SIG-M5 treated with dmso at 0.1 percent for 504 hours (cell line): ENCODE results near the gene CMPK2.

Experiments used
- DNase-seq: peaks from one replicate; lab custom pipeline; 2025; ENCODE audit not compliant: unreplicated experiment; lab: John Stamatoyannopoulos, UW

The CMPK2 gene

DNA sequence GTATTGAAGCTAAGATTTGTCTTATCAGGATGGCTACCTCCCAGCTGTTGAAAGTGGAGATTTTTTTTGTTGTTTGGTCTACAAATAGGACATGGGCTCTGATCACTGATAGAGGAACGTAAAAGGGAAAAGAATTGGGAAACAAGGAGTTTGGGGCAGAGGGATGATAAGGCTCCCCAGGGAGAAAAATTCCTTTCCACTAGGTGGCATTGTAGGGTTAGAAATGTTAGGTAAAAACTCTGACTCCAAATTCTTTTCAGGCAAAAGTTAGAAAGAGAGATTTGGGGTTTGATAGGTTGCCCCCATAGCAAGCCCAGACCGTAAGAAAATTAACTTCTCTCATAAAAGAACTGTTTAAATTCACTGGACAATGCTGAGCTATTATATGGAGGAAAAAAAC, 19.8 kb downstream of the CMPK2 start:
- no peak for DNase-seq

DNA sequence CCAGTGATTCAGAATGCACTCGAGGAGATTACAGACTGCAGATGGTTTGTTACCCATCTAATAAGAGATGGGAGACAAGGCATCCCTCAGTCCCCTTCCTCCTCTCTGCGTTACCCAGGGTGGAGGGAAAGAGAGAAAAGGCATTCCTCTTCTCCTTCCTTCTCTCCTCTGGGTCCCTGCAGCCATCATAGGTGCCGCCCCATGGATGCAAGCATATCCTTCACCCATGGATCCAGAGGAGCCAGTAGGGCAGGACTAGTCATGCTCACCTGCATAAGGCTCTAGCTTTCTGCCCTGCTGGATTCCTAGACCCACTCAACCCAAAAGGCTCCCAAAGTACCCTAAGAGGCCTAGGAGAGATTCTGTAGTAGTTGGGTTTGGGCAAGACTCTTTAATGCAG, 20.4 kb downstream of the CMPK2 start:
- no peak for DNase-seq

DNA sequence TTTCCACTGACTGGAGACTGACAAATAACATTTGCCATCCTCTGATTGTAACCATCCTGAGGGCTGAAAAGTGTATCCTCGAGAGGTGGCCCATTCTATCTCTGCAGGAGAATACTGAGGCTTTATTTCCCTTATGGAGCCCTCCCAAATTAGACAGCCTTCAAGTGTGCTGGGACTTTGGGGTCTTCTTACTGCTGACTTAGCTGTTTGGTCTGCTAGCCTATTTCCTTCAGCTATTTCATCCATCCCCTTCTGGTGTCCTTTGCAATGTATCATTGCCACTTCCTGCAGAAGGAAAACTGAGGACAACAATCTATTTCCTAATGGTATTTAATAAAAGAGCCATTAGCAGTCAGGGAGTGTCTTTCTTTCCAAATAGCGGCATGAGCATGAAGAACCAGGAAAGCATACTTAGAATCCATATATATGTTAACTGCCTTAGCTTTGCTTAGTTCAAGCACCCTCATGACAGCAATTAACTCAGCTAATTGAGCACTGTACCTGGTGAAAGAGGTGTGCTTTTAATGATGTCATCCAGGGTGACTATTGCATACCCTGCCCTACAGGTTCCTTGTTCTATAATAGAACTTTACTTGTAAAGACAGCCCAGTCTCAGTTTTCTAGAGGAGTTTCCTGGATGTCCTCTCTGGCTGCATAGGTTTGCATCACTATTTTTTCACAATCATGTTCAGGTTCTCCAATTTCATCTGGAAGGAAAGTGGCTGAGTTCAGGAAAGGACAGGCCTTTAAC, 24.0 kb downstream of the CMPK2 start:
- DNase-seq: no peak

DNA sequence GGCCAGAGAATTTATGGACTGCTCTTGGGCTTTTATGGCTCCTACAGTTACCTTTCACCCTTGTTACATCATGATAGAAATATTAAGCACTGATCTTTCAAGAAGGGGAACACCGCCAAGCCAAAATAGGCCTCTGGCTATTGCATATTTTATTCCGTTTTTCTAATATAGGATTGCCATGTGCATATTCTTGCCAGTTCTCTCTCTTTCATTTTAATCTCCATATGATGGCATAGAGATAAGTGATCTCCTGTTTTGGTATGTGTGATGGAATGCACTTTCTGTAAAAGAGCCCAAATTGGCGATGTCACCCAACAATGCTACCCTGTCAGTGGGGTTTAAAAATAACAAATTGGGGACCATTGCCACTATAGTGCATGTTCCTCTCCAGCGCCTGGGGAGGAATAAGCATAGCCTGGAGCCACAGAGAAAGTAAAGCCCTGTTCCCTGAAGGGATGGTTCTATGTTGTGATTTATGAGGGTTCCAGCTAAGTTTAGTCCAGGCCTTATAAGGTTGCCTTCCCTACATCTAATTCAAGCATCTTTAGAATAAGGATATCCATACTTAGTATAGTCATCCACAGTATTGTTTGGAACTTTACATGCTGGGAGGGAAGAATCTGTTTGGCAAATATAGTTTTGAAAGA, 26.9 kb downstream of the CMPK2 start:
- DNase-seq: no peak

DNA sequence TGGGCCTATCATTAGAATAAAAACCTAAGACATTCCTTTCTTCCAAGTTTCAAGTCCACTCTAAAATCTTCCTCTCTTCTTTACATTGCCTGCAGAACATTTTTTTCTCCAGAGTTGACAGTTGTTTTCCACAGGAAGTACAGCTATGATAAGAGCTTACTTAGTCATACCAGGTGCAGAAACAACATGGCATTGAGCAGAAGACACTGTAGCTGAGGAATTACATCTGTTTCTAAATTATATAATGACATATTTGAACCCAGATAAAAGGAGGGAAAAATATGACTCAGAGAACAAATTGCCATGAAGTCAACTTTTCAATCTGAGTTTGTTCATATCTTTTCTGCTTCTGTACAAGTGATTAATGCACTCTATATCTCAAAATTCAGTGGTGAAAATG, 30.2 kb downstream of the CMPK2 start:
- no peak for DNase-seq

DNA sequence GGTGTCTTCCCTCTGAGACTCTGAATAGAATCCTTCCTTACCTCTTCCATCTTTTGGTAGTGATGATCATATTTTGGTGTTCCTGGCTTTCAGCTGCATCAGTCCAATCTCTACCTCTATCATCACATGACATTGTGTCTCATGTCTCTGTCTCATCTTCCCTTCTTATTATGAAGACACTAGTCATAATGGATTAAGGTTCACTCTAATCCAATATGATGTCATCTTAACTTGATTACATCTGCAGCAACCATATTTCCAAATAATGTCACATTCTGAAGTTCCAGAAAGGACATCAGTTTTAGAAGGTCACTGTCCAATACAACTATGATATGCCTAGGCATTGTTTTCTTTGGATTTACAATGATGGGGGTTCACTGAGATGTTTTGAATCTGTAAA, 31.5 kb downstream of the CMPK2 start:
- no peak for DNase-seq

DNA sequence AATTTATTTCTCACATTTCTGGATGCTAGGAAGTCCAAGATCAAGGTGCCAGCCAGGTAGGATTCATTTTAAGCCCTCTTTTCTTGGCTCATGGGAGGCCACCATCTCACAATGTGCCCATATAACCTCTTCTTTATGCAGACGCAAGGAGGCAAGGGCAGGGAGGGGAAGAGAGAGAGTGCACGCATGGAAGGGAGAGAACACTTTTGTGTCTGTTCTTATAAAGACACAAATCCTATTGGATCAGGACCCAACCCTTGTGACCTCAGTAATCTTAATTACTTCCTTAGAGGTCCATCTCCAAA, 32.5 kb downstream of the CMPK2 start:
- DNase-seq: no peak

DNA sequence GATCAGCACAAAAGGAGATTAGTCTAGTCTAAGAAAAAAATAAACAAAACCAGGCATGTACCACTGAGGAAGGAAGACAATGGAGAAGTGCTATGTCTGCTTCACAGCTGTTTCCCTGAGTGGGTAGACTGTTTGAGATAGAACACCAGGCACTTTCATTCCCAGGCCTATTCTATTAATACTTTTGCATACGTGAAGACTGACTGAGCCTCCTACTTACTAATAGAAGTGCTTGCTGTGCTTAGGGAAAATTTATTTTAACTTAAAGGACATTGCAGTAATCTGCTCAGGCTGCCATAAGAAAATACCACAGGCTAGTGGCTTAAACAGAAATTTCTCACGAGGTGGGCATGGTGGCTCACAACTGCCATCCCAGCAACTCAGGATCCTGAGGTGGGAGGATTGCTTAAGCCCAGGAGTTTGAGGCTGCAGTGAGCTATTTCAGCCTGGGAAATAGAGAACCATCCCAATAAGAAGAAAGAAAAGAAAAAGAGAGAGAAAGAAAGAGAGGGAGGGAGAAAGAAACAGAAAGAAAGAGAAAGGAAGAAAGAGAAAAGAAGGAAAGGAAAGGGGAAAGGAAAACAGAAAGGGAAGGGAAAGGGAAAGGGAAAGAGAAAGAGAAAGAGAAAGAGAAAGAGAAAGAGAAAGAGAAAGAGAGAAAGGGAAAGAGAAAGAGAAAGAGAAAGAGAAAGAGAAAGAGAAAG, 33.0 kb downstream of the CMPK2 start:
- DNase-seq: no peak

DNA sequence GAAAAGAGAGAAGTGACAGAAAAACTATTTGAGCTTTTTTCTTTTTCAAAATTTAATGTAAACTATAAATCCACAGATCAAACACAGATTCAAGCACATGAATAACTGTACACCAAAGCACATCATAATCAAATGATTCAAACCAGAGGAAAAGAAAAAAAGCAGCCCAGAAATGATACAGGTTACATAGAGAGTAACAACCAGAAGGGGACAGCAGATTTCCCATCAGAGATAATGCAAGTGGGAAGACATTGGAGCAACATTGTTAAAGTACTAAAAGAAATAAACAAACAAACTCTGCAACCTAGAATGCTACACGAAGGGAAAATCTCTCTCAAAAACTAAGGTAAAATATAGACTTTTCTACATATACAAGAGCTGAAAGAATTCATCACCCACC, 34.5 kb downstream of the CMPK2 start:
- no peak for DNase-seq

DNA sequence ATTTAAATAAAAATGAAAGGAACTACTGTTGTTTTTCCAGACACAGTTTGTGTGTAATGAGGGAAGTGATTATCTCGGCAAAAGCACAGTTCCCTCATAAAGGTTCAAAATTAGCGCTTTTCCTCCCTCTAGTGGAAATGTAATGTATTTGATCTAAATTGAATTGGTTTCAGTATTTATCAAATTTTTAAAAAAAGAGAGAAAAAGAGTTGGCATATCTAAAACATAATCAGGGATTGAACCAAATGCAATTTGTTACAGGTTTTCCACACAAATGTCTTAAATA, 37.5 kb downstream of the CMPK2 start:
- peak; percentile 14 for DNase-seq

DNA sequence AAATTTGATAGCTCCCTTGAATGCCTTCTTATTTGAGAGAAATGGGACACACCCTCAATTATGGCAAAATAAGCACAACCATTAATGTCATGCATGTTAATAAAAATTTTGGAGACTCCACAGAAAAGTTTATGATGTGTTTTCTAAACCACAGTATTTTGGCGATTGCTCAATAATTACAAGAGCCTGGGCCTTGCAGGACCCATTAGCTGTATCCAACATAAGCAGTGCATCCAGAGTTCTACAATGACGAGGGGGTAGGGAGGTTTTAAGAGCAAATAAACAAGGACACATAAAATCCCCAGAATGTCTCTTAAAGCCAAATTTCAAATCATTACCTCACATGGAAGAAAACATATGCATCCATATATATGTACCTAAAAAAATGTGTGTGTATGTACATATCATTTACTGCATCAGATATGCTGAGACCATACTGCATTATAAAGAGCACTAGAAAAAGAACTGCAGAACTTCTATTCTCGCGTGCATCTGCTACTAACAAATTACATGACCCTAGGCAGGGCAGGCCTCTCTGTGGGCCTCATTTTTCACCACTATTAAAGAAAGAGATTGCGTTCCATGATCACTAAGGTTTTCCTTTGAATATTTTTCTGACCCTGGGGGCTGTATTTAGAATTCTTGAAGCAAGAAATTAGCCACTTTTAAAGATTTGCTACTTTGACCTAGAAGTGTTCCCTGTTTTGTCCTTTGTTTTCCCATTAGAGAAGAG, 38.0 kb downstream of the CMPK2 start:
- DNase-seq: no peak

DNA sequence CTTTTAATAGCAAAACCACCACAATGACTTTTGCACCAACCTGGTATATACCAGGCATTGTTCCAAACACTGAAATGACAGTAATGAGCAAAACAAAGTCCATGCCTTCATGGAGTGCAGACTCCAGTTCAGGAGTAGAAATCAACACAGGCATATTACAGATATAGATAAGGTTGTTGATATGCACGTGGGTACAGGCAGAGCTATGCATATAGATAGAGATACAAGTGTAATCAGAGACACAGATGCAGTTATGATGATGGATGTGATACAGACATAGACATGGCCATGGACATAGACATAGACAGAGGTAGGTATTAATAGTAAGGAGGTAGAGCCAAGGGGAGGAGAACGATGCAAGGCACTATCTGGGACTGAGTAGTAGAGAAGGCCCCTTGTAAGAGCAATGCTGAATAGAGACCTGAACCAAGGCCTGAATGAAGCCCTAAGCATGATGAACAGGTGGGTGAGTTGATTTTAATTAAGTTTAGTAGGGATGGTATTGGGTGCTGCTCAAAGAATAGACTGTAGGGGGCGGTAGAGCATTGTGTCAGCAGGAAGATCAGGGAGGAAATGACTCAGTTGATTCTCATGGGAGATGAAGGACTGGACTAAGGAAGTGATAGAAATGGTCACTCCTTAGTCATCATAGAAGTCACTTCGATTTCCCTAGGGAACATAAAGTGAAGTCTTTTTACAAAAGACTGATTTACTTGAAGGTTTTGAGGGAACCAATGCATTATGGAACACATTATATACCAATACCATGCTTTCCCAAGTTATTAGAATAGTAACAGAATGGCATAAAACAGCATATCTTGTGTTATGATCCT, 39.4 kb downstream of the CMPK2 start:
- peak; percentile 13 for DNase-seq

DNA sequence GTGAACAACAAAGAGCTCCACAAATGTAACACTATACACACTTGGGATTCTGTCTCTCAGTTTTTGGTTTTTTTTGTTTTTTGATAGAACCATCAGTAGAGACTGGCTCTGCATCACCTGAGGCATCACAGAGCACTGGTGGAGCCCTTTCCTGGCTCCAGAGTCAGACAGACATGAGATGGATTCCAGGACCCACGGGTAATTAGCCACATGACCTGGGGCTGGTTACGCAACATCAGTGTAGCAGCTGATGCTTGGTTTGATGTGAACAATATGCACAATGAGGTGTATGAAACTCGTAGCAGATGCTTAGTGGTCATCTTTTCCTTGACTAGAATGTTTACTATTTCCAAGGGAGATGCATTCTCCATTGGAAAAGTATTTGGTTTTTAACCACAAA, 40.7 kb downstream of the CMPK2 start:
- no peak for DNase-seq

DNA sequence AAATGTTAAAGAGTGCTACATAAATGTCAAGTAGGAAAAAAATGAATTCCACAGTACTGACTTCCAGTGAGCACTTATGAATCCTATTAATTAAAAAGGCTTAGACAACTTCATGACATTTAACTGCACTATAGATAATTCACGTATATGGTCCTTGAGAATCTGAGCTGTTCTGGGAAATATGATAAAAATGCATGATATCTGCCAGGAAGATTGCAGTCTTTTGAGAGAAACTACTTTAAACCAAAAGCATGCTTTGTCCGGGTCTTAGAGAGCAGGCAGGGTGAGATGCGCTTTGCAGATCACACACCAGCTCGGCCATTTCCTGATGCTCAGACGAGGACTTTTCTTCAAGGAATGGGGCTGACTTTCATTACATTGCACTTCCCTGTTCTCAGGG, 42.6 kb downstream of the CMPK2 start:
- no peak for DNase-seq

DNA sequence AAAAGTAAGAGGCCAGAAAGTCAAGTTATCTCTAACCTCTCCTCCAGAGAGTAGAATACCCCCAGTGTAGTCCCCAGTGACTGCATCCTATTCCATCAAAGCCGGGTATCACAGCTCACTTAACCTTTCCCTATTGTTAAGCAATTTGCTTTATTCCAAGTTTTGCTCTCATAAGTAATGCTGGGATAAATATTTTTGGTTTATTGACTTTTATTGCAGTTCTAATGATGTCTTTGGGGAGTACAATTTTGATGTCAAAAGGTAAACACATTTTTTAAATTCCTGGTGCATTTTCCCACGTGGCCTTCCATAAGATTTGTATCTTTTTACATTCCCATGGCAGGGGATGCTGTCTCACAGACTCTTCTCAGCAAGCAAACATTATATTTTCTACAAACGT, 43.3 kb downstream of the CMPK2 start:
- no peak for DNase-seq

DNA sequence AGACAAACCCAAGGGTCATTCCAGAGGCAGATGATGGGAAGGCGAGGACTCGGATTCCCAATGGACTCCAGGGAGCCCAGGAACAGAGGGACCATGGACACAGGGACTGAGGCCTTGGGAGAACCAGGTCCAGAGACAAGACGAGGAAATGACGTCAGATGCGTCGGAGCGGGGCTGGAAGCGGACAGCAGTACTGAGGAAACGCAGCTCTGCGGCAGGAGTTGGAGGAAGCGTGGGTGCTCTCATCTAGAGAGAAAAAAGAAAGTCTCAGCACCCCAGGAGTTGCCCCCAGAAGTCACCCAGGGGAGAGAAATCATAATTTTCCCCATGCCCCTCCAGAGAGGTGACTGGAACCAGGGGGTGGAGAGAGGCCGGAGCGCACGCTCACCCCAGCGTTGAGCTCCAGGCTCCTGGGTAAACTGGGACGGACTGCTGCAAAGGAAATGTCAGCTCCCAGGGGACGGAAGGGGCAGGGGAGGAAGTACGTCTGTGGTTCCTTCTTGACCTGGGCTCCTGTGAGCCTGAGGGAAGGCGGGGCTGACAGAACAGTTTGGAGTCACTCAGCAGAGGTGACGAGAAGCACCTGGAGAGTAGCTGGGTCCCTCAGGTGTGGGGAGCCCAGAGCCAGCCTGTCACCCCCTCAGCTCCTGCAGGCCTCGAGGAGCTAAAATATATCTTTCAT, 44.7 kb downstream of the CMPK2 start:
- no peak for DNase-seq

DNA sequence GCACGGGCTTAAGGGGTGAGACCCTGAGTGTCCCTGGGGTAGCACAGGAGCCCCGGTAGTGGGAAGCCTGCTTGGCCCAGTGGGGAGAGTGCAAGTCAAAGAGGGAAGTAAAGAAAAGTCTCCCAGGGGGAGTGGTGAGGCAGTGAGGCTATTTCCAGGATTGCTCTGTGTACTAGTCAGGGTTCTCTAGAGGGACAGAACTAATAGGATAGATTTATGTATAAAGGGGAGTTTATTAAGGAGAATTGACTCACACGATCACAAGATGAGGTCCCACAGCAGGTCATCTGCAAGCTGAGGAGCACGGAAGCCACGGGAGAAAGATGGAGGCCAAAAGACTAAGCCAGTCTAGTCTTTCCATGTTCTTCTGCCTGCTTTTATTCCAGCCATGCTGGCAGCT, 45.5 kb downstream of the CMPK2 start:
- no peak for DNase-seq

DNA sequence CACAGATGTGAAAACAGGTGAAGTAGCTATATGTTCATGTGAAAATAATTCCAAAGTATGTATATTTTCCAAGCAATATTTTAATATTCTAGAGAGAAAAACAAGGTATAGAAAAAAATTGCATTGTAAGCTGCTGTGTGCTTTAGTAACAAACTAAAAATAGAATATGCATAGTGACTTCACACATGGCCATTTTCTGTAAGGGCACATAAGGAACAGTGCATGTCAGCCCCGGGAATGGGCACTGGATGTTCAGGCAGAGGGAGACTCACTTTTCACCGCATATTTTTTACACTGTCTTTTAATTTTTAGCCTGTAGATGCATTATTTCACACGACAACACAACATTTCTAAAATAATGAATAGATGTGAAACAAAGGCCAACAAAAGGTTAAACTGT, 46.0 kb downstream of the CMPK2 start:
- no peak for DNase-seq

DNA sequence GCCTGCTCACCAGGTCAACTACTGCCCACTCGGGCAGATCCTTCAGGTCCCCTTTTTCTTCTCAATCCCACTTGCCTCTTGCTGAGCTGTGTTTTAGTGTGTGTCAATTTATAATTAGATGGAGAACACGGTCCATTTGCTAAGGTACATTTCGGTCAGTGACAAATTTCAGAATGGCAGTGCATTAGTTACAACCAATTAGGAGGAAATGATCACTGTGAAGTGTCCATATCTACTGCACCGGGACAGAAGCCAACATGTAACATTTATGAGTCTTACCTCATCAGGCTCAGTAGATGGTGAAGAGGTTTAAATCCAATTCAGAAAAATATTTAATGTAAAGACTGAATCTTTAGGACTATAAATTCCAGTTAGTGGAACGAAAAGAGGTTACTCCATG, 47.7 kb downstream of the CMPK2 start:
- DNase-seq: no peak

DNA sequence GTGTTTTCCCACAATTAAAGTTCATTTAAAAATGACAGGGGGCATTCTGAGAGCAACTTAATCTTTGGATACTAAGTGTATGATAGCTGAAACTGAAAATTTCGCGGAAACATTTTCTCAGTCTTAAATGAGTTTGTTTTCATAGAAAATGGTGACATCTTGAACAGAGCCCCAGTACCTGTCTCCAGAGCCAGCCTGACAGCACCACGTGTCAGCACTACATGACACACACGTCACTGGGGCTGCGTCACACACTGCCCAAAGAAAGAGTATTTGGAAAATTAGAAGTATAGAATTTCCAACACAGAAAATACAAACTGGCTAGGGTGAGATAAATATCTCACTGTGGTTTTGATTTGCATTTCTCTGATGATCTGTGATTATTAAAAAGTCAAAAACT, 50.8 kb downstream of the CMPK2 start:
- no peak for DNase-seq

DNA sequence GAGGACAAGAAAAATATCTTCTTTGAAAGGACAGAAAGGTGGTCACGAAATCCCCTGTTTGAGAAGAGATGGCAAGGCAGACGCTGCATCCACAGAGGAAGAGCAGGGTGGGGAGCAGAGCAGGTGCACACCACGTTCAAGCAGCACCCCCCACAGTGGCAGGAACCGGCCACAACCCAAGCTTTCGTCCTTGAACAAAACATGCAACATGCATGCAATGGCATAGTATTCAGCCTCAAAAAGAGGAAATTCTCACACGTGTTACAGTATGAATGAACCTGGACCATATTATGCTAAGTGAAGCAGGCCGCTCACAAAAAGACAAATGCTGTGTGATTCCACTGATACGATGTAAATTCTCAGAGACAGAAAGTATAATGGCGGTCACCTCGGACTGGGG, 51.4 kb downstream of the CMPK2 start:
- no peak for DNase-seq
